ENCODE measurements around the gene IP6K1.

DNA sequence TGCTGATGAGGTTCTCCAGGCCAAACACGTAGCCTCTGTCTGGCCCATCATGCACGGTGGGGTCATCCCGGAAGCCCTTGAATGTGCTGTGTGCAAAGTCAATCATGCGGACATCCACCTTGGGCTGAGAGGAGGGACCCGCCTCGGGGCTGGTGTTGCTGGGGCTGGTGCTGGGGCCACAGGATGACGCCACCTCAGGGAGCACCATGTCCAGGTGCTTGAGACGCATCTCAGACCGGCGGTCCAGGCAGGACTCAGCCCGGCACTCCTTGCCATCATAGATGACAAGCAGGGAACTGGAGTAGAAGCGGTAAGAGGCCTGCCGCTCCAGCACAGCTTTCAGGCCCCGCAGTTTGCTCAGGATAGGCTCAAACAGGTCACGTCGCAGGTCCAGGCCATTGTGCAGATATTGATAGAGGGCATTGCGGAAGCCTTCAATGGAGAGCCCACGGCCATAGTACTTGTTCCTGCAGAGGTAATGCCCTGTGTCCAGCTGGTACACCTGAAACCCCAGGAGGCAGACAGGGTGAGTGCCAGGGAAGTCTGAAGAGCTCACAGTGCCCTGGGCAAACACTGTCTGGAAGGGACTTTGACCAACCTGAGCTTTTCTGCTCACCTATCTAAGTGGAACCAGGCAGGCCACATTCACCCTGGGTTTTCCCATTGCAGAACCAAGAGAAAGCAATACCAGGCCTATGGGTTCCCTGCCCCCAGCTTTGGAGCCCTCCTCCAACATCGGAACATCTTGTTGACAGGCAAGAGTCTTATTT lies 59.0 kb downstream of the IP6K1 start:
- TF ChIP-seq POLR2A (IDR thresholded peaks at IDR 0.05) (no peak), POLR2AphosphoS5 (IDR thresholded peaks at IDR 0.05) (no peak)

All from breast epithelium (tissue), 3 donors.